Measurements from ENCODE around the gene PLXNC1. TPM values are rescaled to one million over a fixed set of nuclear protein-coding genes. Genes with fewer than 3 reads are reported as not detected.

The PLXNC1 gene
- total and polyA plus RNA-seq, 9 of the 15 experiments (the other 6 are each of a cell fraction or from before 2014, with no cell fraction given), result 0.08 to 0.87 (median 0.28) TPM

GRCh38 chr12:94116191-94116590, 32.2 kb upstream of the PLXNC1 start:
- DNase-seq (ENCODE audit: extremely low read depth in 1 of 4, low spot score in 3 of 4), result no peak
- no peaks in the 10 kb centered on the region for H4K20me1 ChIP-seq (replicated peaks; ENCODE audit: control insufficient read depth, insufficient read depth, low read length)
- ATAC-seq, result no peak
- no peak for TF ChIP-seq CREB5 (CRISPR knock-in tag; IDR thresholded peaks at IDR 0.05)
- no peak for TF ChIP-seq ZNF778 (CRISPR knock-in tag; IDR thresholded peaks at IDR 0.05)
- TF ChIP-seq HSF4 (CRISPR knock-in tag; IDR thresholded peaks at IDR 0.05; ENCODE audit: borderline replicate concordance), result no peak
- no peak for TF ChIP-seq ZEB2 (IDR thresholded peaks at IDR 0.05)
- TF ChIP-seq VEZF1 (CRISPR knock-in tag; IDR thresholded peaks at IDR 0.05), result no peak
- no peak for TF ChIP-seq HDGF (IDR thresholded peaks at IDR 0.05)
- TF ChIP-seq ZFP91 (CRISPR knock-in tag; IDR thresholded peaks at IDR 0.05), result no peak
- TF ChIP-seq NRF1 (conservative IDR thresholded peaks at IDR 0.05 in 1 of 2, IDR thresholded peaks at IDR 0.05 in 1 of 2), result no peak
- no peak for TF ChIP-seq CGGBP1 (CRISPR knock-in tag; IDR thresholded peaks at IDR 0.05)
- no peak for TF ChIP-seq MIER1 (IDR thresholded peaks at IDR 0.05; ENCODE audit: low read depth)
- no peak for TF ChIP-seq KAT7 (CRISPR knock-in tag; IDR thresholded peaks at IDR 0.05; ENCODE audit: borderline replicate concordance)
- no peak for TF ChIP-seq DACH1 (IDR thresholded peaks at IDR 0.05; ENCODE audit: partially characterized antibody)
- TF ChIP-seq ZBTB8A (IDR thresholded peaks at IDR 0.05; ENCODE audit: partially characterized antibody), result no peak
- no peak for TF ChIP-seq HMG20A (CRISPR knock-in tag; conservative IDR thresholded peaks at IDR 0.05)
- no peak for TF ChIP-seq PML (IDR thresholded peaks at IDR 0.05; ENCODE audit: low read length)
- 4% methylated on average over 2 of the region's 2 CpGs for WGBS (ENCODE audit: insufficient coverage, low coverage, missing lambda C conversion rate)
- no peaks in the 10 kb centered on the region; a peak in 1 of 5 replicates for H3K27me3 ChIP-seq (ENCODE audit: control insufficient read depth in 2 of 2, insufficient read depth in 2 of 2, low read length in 2 of 2)
- no peaks in the 10 kb centered on the region for H3K9me3 ChIP-seq (replicated peaks; ENCODE audit: control insufficient read depth, insufficient read depth, low read depth, low read length)
- no peak overlapping the region for H3K27ac ChIP-seq (ENCODE audit: extremely low read depth, low read depth, low read length)
- H3K79me2 ChIP-seq (ENCODE audit: control insufficient read depth, insufficient read depth, low read length), result no peaks in the 10 kb centered on the region
- H3K9ac ChIP-seq (ENCODE audit: insufficient read depth in 1 of 2, low read depth in 2 of 2, low read length in 2 of 2), result no peak overlapping the region
- H2AFZ ChIP-seq (ENCODE audit: low read depth, low read length), result no peak overlapping the region
- H3K9me1 ChIP-seq (ENCODE audit: control insufficient read depth, insufficient read depth, low read length), result no peaks in the 10 kb centered on the region
- no TSS peak for BruUV-seq (replicated peaks)
- no peak overlapping the region for H3K4me2 ChIP-seq (ENCODE audit: insufficient read depth, low read length)
- in situ Hi-C loops (cut with MboI), result loop anchor here (25.0 kb wide), 1 partner anchor 1329 kb away; no protein-coding TSS in a partner anchor
- H3K36me3 ChIP-seq (ENCODE audit: control insufficient read depth, insufficient read depth, low read length), result no peaks in the 10 kb centered on the region
- FAIRE-seq, result no peak
- intact Hi-C loops (cut with micrococcal nuclease), result no loop called here
- ChIA-PET CTCF (ENCODE audit: low intra/inter-chr PET ratio) (no interaction called here), POLR2A (interaction anchor here (0.5 kb wide), 1 partner anchor 102 kb away, joined by 3 read pairs; no protein-coding TSS in a partner anchor)
- no peaks in the 10 kb centered on the region for H3K4me1 ChIP-seq (replicated peaks in 1 of 2; ENCODE audit: control insufficient read depth in 2 of 2, insufficient read depth in 2 of 2, low read length in 2 of 2)
- no peak overlapping the region for H3K4me3 ChIP-seq

Measured in K562 (cell line).